ENCODE measurements around the gene CTTN.

CTTN gene

GRCh38 chr11:70477176-70477575 is 78.8 kb downstream of the CTTN start:
- DNase-seq (ENCODE audit: low spot score) = no peak

GRCh38 chr11:70477609-70478008 is 79.3 kb downstream of the CTTN start:
- DNase-seq (ENCODE audit: low spot score) = peak; percentile 60

GRCh38 chr11:70478166-70478890 is 80.0 kb downstream of the CTTN start:
- DNase-seq (ENCODE audit: low spot score) = peak; percentile 41

GRCh38 chr11:70480711-70481110 is 82.4 kb downstream of the CTTN start:
- DNase-seq (ENCODE audit: low spot score) = no peak

GRCh38 chr11:70481625-70482528 is 83.5 kb downstream of the CTTN start:
- no peak for DNase-seq (ENCODE audit: low spot score)

- no peak for DNase-seq (ENCODE audit: low spot score)
Observed at GRCh38 chr11:70482529-70482917, 84.2 kb downstream of the CTTN start.

- DNase-seq (ENCODE audit: low spot score) = peak; percentile 18
Observed at GRCh38 chr11:70483077-70483861, 84.9 kb downstream of the CTTN start.

- DNase-seq (ENCODE audit: low spot score) = no peak
Observed at GRCh38 chr11:70483917-70484316, 85.6 kb downstream of the CTTN start.

- no peak for DNase-seq (ENCODE audit: low spot score)
Observed at GRCh38 chr11:70485326-70486025, 87.1 kb downstream of the CTTN start.

GRCh38 chr11:70486026-70486415 is 87.7 kb downstream of the CTTN start:
- DNase-seq (ENCODE audit: low spot score) = no peak

Data from cerebellar cortex (tissue), 1 donor.